SJCRH30 (cell line): Measurements from ENCODE around the gene SEMA4D. TPM values are rescaled to one million over a fixed set of nuclear protein-coding genes. Genes with fewer than 3 reads are reported as not detected.

Experiments
- DNase-seq, 2 experiments: peaks; one replicate each; pipeline ENCODE4 v3.0.0-alpha.2; 2015 to 2020
- H3K27ac ChIP-seq: fragments of 250-450 bp; sonication (Bioruptor Pico); 2 replicates; pipeline ENCODE4 v1.5.1; 2020; ENCODE audit warnings: mild to moderate bottlenecking, moderate library complexity
- H3K27me3 ChIP-seq: fragments of 250-450 bp; sonication (Bioruptor Pico); 2 replicates; pipeline ENCODE4 v1.5.1; 2020; ENCODE audit warnings: mild to moderate bottlenecking, moderate library complexity
- H3K36me3 ChIP-seq: fragments of 250-450 bp; sonication (Bioruptor Pico); 2 replicates; pipeline ENCODE4 v1.5.1; 2020; ENCODE audit warnings: mild to moderate bottlenecking, moderate library complexity
- H3K4me1 ChIP-seq: fragments of 250-450 bp; sonication (Bioruptor Pico); 2 replicates; pipeline ENCODE4 v1.5.1; 2020; ENCODE audit warnings: mild to moderate bottlenecking, moderate library complexity
- H3K4me3 ChIP-seq: fragments of 250-450 bp; sonication (Bioruptor Pico); 2 replicates; pipeline ENCODE4 v1.5.1; 2020; ENCODE audit warnings: mild to moderate bottlenecking, moderate library complexity
- H3K9me3 ChIP-seq: fragments of 250-450 bp; sonication (Bioruptor Pico); replicated peaks from 2 replicates; pipeline ENCODE4 v1.5.1; 2020; ENCODE audit warnings: mild to moderate bottlenecking, moderate library complexity
- total RNA-seq: library from RNA; depleted of rRNA; stranded (reverse); fragments of >200 nt; shearing (Covaris generic); gene quantifications from 2 replicates; pipeline ENCODE4 v1.2.3, GENCODE V29; 2014; rRNA removed

Gene SEMA4D, protein sequence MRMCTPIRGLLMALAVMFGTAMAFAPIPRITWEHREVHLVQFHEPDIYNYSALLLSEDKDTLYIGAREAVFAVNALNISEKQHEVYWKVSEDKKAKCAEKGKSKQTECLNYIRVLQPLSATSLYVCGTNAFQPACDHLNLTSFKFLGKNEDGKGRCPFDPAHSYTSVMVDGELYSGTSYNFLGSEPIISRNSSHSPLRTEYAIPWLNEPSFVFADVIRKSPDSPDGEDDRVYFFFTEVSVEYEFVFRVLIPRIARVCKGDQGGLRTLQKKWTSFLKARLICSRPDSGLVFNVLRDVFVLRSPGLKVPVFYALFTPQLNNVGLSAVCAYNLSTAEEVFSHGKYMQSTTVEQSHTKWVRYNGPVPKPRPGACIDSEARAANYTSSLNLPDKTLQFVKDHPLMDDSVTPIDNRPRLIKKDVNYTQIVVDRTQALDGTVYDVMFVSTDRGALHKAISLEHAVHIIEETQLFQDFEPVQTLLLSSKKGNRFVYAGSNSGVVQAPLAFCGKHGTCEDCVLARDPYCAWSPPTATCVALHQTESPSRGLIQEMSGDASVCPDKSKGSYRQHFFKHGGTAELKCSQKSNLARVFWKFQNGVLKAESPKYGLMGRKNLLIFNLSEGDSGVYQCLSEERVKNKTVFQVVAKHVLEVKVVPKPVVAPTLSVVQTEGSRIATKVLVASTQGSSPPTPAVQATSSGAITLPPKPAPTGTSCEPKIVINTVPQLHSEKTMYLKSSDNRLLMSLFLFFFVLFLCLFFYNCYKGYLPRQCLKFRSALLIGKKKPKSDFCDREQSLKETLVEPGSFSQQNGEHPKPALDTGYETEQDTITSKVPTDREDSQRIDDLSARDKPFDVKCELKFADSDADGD
- total RNA-seq, result 0.08 TPM in 1 of 2 replicates, not detected in the other

DNA sequence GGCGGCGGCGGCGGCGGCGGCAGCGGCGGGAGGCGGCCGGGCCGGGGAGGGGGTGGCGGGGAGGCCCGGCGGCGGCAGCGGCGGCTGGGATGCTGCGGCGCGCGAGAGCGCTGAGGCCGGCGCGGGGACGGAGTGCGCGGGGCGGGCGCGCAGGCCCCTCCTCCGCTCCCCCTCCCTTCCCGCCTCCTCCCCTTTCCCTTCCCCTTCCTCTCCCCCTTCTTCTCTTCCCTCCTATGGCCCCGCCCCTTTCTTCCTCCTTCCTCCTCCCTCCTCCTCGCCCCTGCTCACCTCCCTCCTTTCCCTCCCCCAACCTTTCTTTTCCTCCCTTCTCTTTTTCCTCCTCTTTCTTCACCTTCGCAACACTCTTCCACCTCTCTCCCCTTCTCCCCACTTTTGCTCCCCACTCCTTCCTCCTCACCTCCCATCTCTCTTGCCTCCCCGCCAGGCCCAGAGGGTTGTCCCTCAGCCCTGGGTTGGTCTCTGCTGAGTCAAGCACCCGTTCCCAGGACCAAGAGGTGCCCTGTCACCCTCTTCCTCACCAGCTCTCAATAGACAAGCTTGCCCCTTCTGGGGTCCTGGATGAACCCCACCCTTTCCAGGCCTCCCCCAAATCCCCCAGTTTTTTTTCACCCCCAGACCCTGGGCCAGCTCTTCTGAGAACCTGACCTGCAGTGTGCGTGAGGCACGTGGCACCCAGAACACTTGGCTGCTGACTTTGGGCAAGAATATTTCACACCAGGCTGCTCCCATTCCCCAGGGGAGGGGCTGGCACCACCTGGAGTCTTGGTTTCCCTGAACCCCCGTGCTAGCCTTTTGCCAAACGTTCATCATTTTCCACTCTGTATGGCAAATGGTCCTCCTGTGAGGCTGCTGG is at the start of gene SEMA4D:
Gene SEMA4D (minus strand): TSS at position 136 of the 874 bp plus-strand sequence. CDS start 92,657 bp downstream, outside the sequence.
- Histone ChIP-seq H3K4me3 (no peak within 1 kb of the TSS), H3K36me3 (no peaks in the 10 kb centered on the region), H3K9me3 (no peaks in the 10 kb centered on the region), H3K27me3 (peaks cover 11% of the 10 kb centered on the region; the same call in 1 of the 2 replicates), H3K4me1 (no peaks in the 10 kb centered on the region), H3K27ac (no peak within 1 kb of the TSS)
- DNase-seq, result no peak

- no peak for DNase-seq
- no peaks in the 10 kb centered on the region for H3K4me1 ChIP-seq
- peaks cover 12% of the 10 kb centered on the region for H3K9me3 ChIP-seq
- H3K36me3 ChIP-seq, result no peaks in the 10 kb centered on the region
- H3K27ac ChIP-seq, result no peak overlapping the region
- H3K4me3 ChIP-seq, result no peak overlapping the region
- H3K27me3 ChIP-seq, result 0 out of 2 replicates have a peak, but pooled peaks cover 3% of the 10 kb centered on the region
These were observed 49.1 kb upstream of the SEMA4D start for GRCh38 chr9:89547000-89547399.

GRCh38 chr9:89544279-89544661 is 46.4 kb upstream of the SEMA4D start:
- no peaks in the 10 kb centered on the region for H3K36me3 ChIP-seq
- no peak for DNase-seq
- H3K27ac ChIP-seq, result no peak overlapping the region
- no peaks in the 10 kb centered on the region for H3K4me1 ChIP-seq
- peaks cover 12% of the 10 kb centered on the region for H3K9me3 ChIP-seq
- no peak overlapping the region for H3K4me3 ChIP-seq
- H3K27me3 ChIP-seq, result no peaks in the 10 kb centered on the region; the same call in 1 of the 2 replicates

GRCh38 chr9:89543621-89544278 is 45.8 kb upstream of the SEMA4D start:
- no peak for DNase-seq
- Histone ChIP-seq H3K4me1 (no peaks in the 10 kb centered on the region), H3K27me3 (no peaks in the 10 kb centered on the region; the same call in 1 of the 2 replicates), H3K36me3 (no peaks in the 10 kb centered on the region), H3K4me3 (no peak overlapping the region), H3K9me3 (peaks cover 12% of the 10 kb centered on the region), H3K27ac (no peak overlapping the region)

DNA sequence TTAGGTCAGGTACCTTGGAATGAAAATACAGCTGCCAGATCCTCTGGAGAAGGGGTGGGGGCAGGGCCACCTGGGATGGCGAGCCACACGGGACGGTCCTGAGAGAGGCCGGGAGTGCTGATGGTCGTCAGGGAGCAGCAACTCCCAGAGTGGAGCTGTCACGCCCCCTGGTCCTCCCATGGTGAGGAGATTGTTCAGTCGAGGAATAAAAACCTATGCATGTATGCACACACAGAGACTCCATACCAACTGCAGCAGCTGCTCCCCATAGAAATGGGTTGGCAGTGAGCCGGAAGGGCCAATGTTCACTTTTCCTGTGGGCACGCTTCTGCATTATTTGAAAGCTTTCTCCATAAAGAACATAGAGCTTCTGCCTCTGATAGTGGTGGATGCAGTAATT is 45.2 kb upstream of the SEMA4D start:
- no peak for DNase-seq
- Histone ChIP-seq H3K9me3 (peaks cover 12% of the 10 kb centered on the region), H3K36me3 (no peaks in the 10 kb centered on the region), H3K27me3 (no peaks in the 10 kb centered on the region; the same call in 1 of the 2 replicates), H3K27ac (no peak overlapping the region), H3K4me1 (no peaks in the 10 kb centered on the region), H3K4me3 (no peak overlapping the region)

- Histone ChIP-seq H3K4me1 (no peaks in the 10 kb centered on the region), H3K27ac (no peak overlapping the region), H3K36me3 (no peaks in the 10 kb centered on the region), H3K4me3 (no peak overlapping the region), H3K27me3 (no peaks in the 10 kb centered on the region; the same call in 1 of the 2 replicates), H3K9me3 (peaks cover 12% of the 10 kb centered on the region)
- DNase-seq, result no peak
These were observed 44.6 kb upstream of the SEMA4D start for GRCh38 chr9:89542401-89543021.

- Histone ChIP-seq H3K27me3 (no peaks in the 10 kb centered on the region; the same call in 1 of the 2 replicates), H3K9me3 (peaks cover 9% of the 10 kb centered on the region)
- no peak for DNase-seq
These were observed 43.9 kb upstream of the SEMA4D start for GRCh38 chr9:89541798-89542197.

GRCh38 chr9:89539374-89539773 is 41.5 kb upstream of the SEMA4D start:
- Histone ChIP-seq H3K4me3 (no peak overlapping the region), H3K27ac (no peak overlapping the region), H3K9me3 (no peaks in the 10 kb centered on the region), H3K4me1 (no peaks in the 10 kb centered on the region), H3K36me3 (no peaks in the 10 kb centered on the region), H3K27me3 (no peaks in the 10 kb centered on the region; the same call in 1 of the 2 replicates)
- DNase-seq, result no peak

More at GRCh38 chr9:89541798-89542197, 43.9 kb upstream of the SEMA4D start:
- Histone ChIP-seq H3K4me3 (no peak overlapping the region), H3K36me3 (no peaks in the 10 kb centered on the region), H3K4me1 (no peaks in the 10 kb centered on the region), H3K27ac (no peak overlapping the region)

DNA sequence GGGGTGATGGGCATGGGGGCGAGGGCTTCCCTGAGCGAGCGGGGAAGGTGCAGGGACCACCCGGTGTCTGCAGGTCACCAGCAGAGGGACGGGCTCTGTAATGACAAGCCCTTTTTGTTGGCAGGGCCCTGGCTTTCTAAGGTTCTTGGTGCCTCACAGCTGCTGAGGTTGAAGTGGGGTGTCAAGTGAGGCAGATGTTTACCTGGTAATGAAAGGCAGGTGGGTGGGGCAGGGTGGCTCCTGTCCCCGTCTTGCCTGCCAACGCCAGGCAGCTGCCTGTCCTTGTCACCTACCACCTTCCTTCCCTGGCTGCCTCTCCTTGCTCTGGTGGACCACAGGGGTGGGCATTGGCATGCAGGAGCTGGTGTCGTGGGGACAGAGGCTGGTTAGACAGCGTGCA is 41.0 kb upstream of the SEMA4D start:
- Histone ChIP-seq H3K27ac (no peak overlapping the region), H3K36me3 (no peaks in the 10 kb centered on the region), H3K4me1 (no peaks in the 10 kb centered on the region), H3K27me3 (no peaks in the 10 kb centered on the region; the same call in 1 of the 2 replicates), H3K9me3 (no peaks in the 10 kb centered on the region), H3K4me3 (no peak overlapping the region)
- no peak for DNase-seq

DNA sequence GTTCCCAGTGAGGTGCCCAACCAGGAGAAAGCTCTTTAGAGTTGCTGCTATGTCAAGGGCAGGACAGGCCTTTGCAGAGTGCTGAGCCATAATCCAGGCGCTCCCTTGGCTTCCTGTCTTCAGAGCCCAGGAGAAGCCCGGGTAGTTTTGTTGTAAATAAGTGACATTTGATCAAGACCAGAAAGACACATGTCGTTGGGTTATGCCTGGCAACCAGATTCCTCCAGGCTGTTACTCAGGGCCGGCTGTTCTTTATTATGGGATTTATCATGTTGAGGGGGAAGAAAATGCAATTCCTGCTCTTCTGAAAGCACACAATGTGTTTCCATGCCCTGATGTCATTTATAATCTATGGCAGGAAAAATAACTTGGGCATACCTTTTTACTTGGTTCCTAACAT is 39.3 kb upstream of the SEMA4D start:
- no peak for DNase-seq
- H3K4me3 ChIP-seq, result no peak overlapping the region
- no peak overlapping the region for H3K27ac ChIP-seq
- no peaks in the 10 kb centered on the region for H3K36me3 ChIP-seq
- H3K27me3 ChIP-seq, result peaks cover 2% of the 10 kb centered on the region; the same call in 1 of the 2 replicates
- no peaks in the 10 kb centered on the region for H3K9me3 ChIP-seq
- H3K4me1 ChIP-seq, result no peaks in the 10 kb centered on the region

- H3K9me3 ChIP-seq, result no peaks in the 10 kb centered on the region
- DNase-seq, result no peak
- no peaks in the 10 kb centered on the region for H3K36me3 ChIP-seq
- no peak overlapping the region for H3K27ac ChIP-seq
- H3K4me1 ChIP-seq, result no peaks in the 10 kb centered on the region
- H3K27me3 ChIP-seq, result peaks cover 4% of the 10 kb centered on the region; the same call in 1 of the 2 replicates
- no peak overlapping the region for H3K4me3 ChIP-seq
These were observed 38.7 kb upstream of the SEMA4D start for GRCh38 chr9:89536600-89536999.

DNA sequence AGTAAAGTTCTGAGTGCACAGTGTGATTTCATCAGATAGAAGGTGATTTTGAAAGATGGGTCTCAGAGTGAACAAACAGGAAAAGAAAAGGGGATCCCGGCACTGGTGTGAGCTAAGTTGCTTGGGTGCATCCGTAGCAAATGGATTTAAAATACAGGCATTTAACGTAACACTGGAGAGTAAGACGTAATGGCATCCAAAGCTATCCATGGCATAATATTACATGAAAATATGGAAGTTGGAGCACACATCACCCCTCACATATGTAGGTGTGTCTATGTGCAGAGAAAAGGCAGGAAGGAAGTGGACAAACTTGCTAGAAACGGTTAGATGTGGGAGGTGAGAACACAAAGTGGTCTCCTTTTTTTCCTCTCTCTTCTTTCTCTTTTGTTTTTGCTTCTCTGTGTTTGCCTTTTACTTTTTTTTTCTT is 38.2 kb upstream of the SEMA4D start:
- no peak overlapping the region for H3K4me3 ChIP-seq
- no peak for DNase-seq

DNA sequence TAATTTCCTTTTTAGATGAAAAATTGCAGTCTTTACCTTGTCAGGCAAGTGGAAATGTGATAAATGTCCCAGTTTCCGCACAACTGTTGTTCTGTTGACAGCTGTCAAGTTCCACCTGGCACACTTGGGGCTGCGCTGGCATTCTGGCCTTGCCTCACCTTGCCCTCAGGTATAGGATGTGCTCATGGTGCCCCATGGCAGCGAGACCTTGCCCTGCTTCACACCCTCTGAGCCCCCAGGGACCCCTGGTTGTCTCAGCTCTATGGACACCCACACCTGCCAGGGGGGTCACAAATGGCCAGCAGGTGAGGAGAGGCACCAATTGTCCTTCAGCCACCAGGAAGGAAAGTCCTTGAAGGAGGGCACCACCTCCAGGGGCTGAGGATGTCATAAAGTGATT is 37.5 kb upstream of the SEMA4D start:
- Histone ChIP-seq H3K36me3 (no peaks in the 10 kb centered on the region), H3K4me1 (no peaks in the 10 kb centered on the region), H3K4me3 (no peak overlapping the region), H3K27me3 (0 out of 2 replicates have a peak, but pooled peaks cover 8% of the 10 kb centered on the region), H3K9me3 (no peaks in the 10 kb centered on the region), H3K27ac (no peak overlapping the region)
- no peak for DNase-seq

More for the DNA sequence above, 38.2 kb upstream of the SEMA4D start:
- Histone ChIP-seq H3K9me3 (no peaks in the 10 kb centered on the region), H3K36me3 (no peaks in the 10 kb centered on the region), H3K27ac (no peak overlapping the region), H3K4me1 (no peaks in the 10 kb centered on the region), H3K27me3 (0 out of 2 replicates have a peak, but pooled peaks cover 4% of the 10 kb centered on the region)
